Lower lobe of right lung (tissue), 2 donors: Measurements from ENCODE around the gene TMIGD1. TPM values are rescaled to one million over a fixed set of nuclear protein-coding genes. Genes with fewer than 3 reads are reported as not detected.
A peak's percentile ranks its signal among the peaks of the same experiment; 100 is the strongest.
"Not testable (repeated sequence)": the region's sequence is repeated elsewhere in the genome, so short reads cannot be mapped to it uniquely, and the experiment has no call there.

Experiments
- ATAC-seq, 2 donors: fragments of 200-7000 bp; cut with Tn5 transposase; one replicate each; pipeline ENCODE4 v1.9.1; 2020 to 2022; ENCODE audit warnings: mild to moderate bottlenecking in 2 of 2, moderate library complexity in 2 of 2
- DNase-seq: peaks from one replicate; pipeline ENCODE4 v3.0.0-alpha.2; 2020
- H3K27ac ChIP-seq: fragments of 200-600 bp; one replicate; pipeline ENCODE4 v1.8.0; 2022
- H3K27me3 ChIP-seq: fragments of 200-600 bp; one replicate; pipeline ENCODE4 v1.8.0; 2022; ENCODE audit warnings: low read depth
- H3K36me3 ChIP-seq: fragments of 200-600 bp; one replicate; pipeline ENCODE4 v1.8.0; 2022; ENCODE audit warnings: mild to moderate bottlenecking
- H3K4me1 ChIP-seq: fragments of 200-600 bp; one replicate; pipeline ENCODE4 v1.8.0; 2022
- H3K4me3 ChIP-seq: fragments of 200-600 bp; one replicate; pipeline ENCODE4 v1.8.0; 2022; ENCODE audit warnings: mild to moderate bottlenecking
- H3K9me3 ChIP-seq: fragments of 200-600 bp; one replicate; pipeline ENCODE4 v1.8.0; 2022
- intact Hi-C: fragments of 100-400 bp; cut with DNase I; formaldehyde crosslinking; loops from one replicate; pipeline ENCODE4 v1.11.0; 2022
- total RNA-seq: library from RNA; stranded (reverse); fragmentation: NEBNext Ultra II Directional; extraction: Animal tissue kit (Norgen Biotek cat#: 25700); gene quantifications from one replicate; pipeline ENCODE4 v1.2.1, GENCODE V29; 2021
- TF ChIP-seq, protein P1 (sequence below): fragments of 200-600 bp; IDR thresholded peaks from one replicate; pipeline ENCODE4 v1.8.0; 2022; ENCODE audit warnings: antibody characterized with exemption, mild to moderate bottlenecking
- donor health status: DM: no; HTN: yes; CAD: no; lungs with severe emphysema.

Gene TMIGD1
- total RNA-seq, 1 donor from 2014 or later: not detected

DNA sequence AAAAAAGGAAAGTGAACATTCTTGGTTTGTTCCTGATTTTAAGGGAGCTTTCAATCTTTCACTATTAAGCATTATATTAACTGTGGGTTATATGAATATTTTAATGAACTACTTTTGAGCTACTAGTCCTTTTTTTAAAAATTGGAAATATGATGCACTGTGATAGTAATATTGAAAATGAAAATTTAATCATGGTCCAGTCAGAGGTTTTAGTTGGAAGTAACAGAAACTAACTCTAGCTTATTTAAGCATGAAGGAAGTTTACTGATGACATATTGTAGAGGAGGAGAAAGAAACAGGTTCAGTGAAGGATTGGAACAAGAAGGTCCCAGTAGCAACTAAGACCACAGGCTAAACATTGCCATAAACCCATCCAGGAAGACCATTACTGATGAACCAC lies 20.8 kb upstream of the TMIGD1 start:
- DNase-seq (no peak), ATAC-seq (no peak)
- no peaks in the 10 kb centered on the region for H3K36me3 ChIP-seq
- no peak overlapping the region for H3K27ac ChIP-seq
- H3K4me1 ChIP-seq: no peaks in the 10 kb centered on the region
- TF ChIP-seq, protein P1, sequence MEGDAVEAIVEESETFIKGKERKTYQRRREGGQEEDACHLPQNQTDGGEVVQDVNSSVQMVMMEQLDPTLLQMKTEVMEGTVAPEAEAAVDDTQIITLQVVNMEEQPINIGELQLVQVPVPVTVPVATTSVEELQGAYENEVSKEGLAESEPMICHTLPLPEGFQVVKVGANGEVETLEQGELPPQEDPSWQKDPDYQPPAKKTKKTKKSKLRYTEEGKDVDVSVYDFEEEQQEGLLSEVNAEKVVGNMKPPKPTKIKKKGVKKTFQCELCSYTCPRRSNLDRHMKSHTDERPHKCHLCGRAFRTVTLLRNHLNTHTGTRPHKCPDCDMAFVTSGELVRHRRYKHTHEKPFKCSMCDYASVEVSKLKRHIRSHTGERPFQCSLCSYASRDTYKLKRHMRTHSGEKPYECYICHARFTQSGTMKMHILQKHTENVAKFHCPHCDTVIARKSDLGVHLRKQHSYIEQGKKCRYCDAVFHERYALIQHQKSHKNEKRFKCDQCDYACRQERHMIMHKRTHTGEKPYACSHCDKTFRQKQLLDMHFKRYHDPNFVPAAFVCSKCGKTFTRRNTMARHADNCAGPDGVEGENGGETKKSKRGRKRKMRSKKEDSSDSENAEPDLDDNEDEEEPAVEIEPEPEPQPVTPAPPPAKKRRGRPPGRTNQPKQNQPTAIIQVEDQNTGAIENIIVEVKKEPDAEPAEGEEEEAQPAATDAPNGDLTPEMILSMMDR: no peak
- intact Hi-C loops: no loop called here
- H3K4me3 ChIP-seq: no peak overlapping the region
- H3K9me3 ChIP-seq: no peaks in the 10 kb centered on the region
- no peaks in the 10 kb centered on the region for H3K27me3 ChIP-seq

DNA sequence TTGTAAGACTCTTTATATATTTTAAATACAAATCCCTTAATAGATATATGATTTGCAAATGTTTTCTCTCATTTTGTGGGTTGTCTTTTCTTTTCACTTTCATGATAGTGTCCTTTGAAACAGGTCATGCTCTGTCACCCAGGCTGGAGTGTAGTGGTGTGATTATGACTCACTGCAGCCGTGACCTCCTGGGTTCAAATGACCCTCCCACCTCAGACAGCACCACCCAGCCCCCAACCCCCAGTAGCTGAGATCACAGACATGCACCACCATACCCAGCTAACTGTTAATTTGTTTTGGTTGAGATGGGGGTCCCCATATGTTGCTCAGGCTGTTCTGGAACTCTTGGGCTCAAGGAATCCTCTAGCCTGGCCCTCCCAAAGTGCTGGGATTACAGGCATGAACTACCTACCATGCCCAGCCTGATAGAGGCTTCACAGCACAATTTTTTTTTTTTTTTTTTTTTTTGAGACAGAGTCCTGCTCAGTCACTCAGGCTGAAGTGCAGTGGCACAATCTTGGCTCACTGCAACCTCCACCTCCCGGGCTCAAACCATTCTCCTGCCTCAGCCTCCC lies 18.5 kb upstream of the TMIGD1 start:
- peak; percentile 57 to 70 for ATAC-seq
- no peak for DNase-seq
- no peaks in the 10 kb centered on the region for H3K27me3 ChIP-seq
- H3K36me3 ChIP-seq: no peaks in the 10 kb centered on the region
- no peak overlapping the region for H3K27ac ChIP-seq
- H3K4me3 ChIP-seq: no peak overlapping the region
- no peaks in the 10 kb centered on the region for H3K4me1 ChIP-seq
- no peaks in the 10 kb centered on the region for H3K9me3 ChIP-seq
- TF ChIP-seq, protein P1: no peak
- intact Hi-C loops: no loop called here

DNA sequence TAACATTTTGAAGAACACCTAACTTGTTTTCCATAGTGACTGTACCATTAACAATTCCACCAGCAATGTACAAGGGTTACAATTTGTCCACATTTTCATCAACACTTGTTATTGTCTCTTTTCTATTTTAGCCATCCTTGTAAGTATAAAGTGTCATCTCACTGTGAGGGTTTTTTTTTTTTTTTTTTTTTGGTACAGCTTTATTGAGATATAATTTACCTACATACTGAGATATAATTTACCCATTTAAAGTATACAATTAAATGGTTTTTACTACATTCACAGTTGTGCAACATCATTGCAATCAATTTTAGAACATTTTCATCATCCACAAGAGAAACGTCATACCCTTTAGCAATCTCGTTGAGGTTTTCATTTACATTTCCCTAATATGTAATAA lies 17.9 kb upstream of the TMIGD1 start:
- Histone ChIP-seq H3K4me1 (peaks cover 2% of the 10 kb centered on the region), H3K36me3 (no peaks in the 10 kb centered on the region), H3K27me3 (no peaks in the 10 kb centered on the region), H3K27ac (no peak overlapping the region), H3K4me3 (no peak overlapping the region), H3K9me3 (no peaks in the 10 kb centered on the region)
- DNase-seq: no peak
- no peak for ATAC-seq
- intact Hi-C loops: no loop called here
- TF ChIP-seq, protein P1: no peak

DNA sequence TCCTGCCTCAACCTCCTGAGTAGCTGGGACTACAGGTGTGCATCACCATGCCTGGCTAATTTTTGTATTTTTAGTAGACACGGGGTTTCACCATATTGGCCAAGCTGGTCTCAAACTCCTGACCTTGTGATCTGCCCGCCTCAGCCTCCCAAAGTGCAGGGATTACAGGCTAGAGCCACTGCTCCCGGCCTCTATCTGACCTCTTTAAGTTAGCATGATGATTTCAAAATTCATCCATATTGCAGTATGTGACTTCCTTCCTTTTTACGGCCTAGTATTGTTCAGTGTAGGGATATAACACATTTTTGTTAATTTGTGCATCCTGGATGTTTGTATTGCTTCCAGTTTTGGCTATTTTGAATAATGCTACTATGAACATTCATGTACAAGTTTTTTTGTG lies 17.4 kb upstream of the TMIGD1 start:
- peak; percentile 53 for DNase-seq
- H3K4me1 ChIP-seq, H3K9me3 ChIP-seq, H3K27me3 ChIP-seq, H3K36me3 ChIP-seq, H3K4me3 ChIP-seq, H3K27ac ChIP-seq, intact Hi-C loops: not testable (repeated sequence)
- ATAC-seq: peak; percentile 83 to 86

DNA sequence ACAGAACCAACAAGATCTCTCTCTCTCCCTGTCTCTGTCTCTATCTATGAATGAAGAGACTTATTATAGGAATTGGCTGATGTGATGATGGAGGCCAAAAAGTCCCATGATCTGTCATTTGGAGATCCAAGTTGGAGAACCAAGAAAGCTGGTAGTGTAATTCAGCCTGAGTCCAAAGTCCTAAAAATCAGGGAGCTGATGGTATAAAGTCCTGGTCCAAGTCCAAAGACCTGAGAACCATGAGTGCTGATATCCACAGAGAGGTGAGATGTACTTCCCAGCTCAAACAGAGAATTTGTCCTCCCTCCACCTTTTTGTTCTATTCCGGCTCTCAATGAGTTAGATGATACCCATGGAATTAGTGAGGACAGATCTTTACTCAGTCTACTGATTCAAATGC lies 15.4 kb upstream of the TMIGD1 start:
- DNase-seq (no peak), ATAC-seq (no peak)
- Histone ChIP-seq H3K27ac (no peak overlapping the region), H3K4me1 (peaks cover 26% of the 10 kb centered on the region), H3K4me3 (no peak overlapping the region), H3K36me3 (no peaks in the 10 kb centered on the region), H3K27me3 (no peaks in the 10 kb centered on the region), H3K9me3 (no peaks in the 10 kb centered on the region)
- intact Hi-C loops: no loop called here
- TF ChIP-seq, protein P1: no peak

DNA sequence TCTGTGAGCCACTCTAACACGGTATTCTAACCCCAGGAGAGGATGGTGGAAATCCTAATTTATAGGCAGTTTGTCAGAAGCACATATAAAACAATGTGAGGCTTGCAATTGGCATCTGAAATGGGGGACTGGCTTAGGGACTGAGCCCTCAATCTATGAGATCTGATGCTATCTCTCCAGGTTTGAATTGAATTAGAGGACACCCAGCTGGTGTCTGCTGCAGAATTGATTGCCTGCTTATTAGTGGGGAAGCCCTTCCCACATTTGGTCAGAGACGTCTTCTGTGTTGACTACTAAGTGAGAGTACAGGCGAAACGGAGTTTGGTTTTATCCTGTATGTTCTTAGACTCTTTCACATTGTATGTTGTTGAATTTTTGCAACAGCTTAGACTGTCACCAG lies 13.6 kb upstream of the TMIGD1 start:
- Histone ChIP-seq H3K36me3 (no peaks in the 10 kb centered on the region), H3K27me3 (no peaks in the 10 kb centered on the region), H3K4me1 (peaks cover 40% of the 10 kb centered on the region), H3K9me3 (no peaks in the 10 kb centered on the region), H3K4me3 (no peak overlapping the region), H3K27ac (no peak overlapping the region)
- TF ChIP-seq, protein P1: no peak
- no peak for DNase-seq
- intact Hi-C loops: no loop called here
- ATAC-seq: no peak
